Esophagus muscularis mucosa (tissue), 3 donors: ENCODE data around the gene NDUFV3.

Experiments used
- CTCF ChIP-seq, 3 experiments: fragments of 200-600 bp in 2 of 3; fragments of 450-650 bp in 1 of 3; sonication (generic) in 2 of 3; IDR thresholded peaks; one replicate each; pipeline ENCODE4 v1.5.1; 2017 to 2019; ENCODE audit warnings: antibody characterized with exemption in 3 of 3, mild to moderate bottlenecking in 2 of 3, moderate library complexity in 1 of 3
- POLR2A ChIP-seq: fragments of 450-650 bp; IDR thresholded peaks from one replicate; pipeline ENCODE4 v1.6.1; 2017; ENCODE audit warnings: antibody characterized with exemption, moderate library complexity, mild to moderate bottlenecking, low read depth
- POLR2AphosphoS5 ChIP-seq, 2 donors: sonication (generic); formaldehyde crosslinking; IDR thresholded peaks; one replicate each; pipeline ENCODE4 v1.6.1; 2017; ENCODE audit warnings: antibody characterized with exemption in 2 of 2

- TF ChIP-seq CTCF (IDR thresholded peaks at IDR 0.05) = no peak
- TF ChIP-seq POLR2A = no peak
- TF ChIP-seq POLR2AphosphoS5 (IDR thresholded peaks at IDR 0.05) = no peak
Observed at GRCh38 chr21:42921927-42922326, 28.8 kb downstream of the NDUFV3 start.
